WTC11 (cell line): ENCODE results near the gene SEMA4F.

Experiments used
- ELF4 ChIP-seq: sonication (generic); formaldehyde crosslinking; IDR thresholded peaks from 2 replicates; pipeline ENCODE4 v1.8.1; 2022; ENCODE audit warnings: low read depth, mild to moderate bottlenecking, moderate library complexity, missing genetic modification reagents
- TF ChIP-seq, protein P1 (sequence below): fragments of 200-600 bp; IDR thresholded peaks from 2 replicates; pipeline ENCODE4 v1.8.0; 2022; ENCODE audit warnings: antibody characterized with exemption

GRCh38 chr2:74696829-74697228, 42.8 kb downstream of the SEMA4F start:
- TF ChIP-seq, protein P1, sequence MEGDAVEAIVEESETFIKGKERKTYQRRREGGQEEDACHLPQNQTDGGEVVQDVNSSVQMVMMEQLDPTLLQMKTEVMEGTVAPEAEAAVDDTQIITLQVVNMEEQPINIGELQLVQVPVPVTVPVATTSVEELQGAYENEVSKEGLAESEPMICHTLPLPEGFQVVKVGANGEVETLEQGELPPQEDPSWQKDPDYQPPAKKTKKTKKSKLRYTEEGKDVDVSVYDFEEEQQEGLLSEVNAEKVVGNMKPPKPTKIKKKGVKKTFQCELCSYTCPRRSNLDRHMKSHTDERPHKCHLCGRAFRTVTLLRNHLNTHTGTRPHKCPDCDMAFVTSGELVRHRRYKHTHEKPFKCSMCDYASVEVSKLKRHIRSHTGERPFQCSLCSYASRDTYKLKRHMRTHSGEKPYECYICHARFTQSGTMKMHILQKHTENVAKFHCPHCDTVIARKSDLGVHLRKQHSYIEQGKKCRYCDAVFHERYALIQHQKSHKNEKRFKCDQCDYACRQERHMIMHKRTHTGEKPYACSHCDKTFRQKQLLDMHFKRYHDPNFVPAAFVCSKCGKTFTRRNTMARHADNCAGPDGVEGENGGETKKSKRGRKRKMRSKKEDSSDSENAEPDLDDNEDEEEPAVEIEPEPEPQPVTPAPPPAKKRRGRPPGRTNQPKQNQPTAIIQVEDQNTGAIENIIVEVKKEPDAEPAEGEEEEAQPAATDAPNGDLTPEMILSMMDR = no peak
- TF ChIP-seq ELF4 (CRISPR knock-in tag) = no peak
